Thoracic aorta (tissue), 2 donors: ENCODE data around the gene OSCAR. TPM values are rescaled to one million over a fixed set of nuclear protein-coding genes. Genes with fewer than 3 reads are reported as not detected.
"Not testable (repeated sequence)": the region's sequence is repeated elsewhere in the genome, so short reads cannot be mapped to it uniquely, and the experiment has no call there.

Experiments
- ATAC-seq: fragments of 150-250 bp; one replicate; pipeline ENCODE4 v1.8.0; 2017; ENCODE audit warnings: low read depth; ENCODE audit not compliant: insufficient number of reproducible peaks, low FRiP score
- DNase-seq: peaks from one replicate; pipeline ENCODE4 v3.0.0-alpha.2; 2020; ENCODE audit warnings: low spot score
- H3K27ac ChIP-seq, 2 donors: fragments of 200-600 bp; sonication (generic); 1 replicate in 1 of 2; 2 replicates in 1 of 2; pipeline ENCODE4 v1.5.1; 2016; ENCODE audit warnings: mild to moderate bottlenecking in 2 of 2, moderate library complexity in 2 of 2
- H3K27me3 ChIP-seq: fragments of 200-600 bp; sonication (generic); replicated peaks from 2 replicates; pipeline ENCODE4 v1.6.0; 2016; ENCODE audit warnings: mild to moderate bottlenecking; ENCODE audit not compliant: insufficient read depth
- H3K36me3 ChIP-seq: fragments of 200-600 bp; sonication (generic); one replicate; pipeline ENCODE4 v1.5.1; 2016
- H3K4me1 ChIP-seq, 2 donors: fragments of 200-600 bp; sonication (generic); 1 replicate in 1 of 2; 2 replicates in 1 of 2; pipeline versions ENCODE4 v1.5.1 to v1.6.0; 2016; ENCODE audit warnings: low read depth in 2 of 2, mild to moderate bottlenecking in 1 of 2; ENCODE audit not compliant: control insufficient read depth in 1 of 2
- H3K4me3 ChIP-seq: fragments of 200-600 bp; sonication (generic); 2 replicates; pipeline ENCODE4 v1.5.1; 2016; ENCODE audit warnings: mild to moderate bottlenecking
- H3K9me3 ChIP-seq: fragments of 200-600 bp; sonication (generic); 2 replicates; pipeline ENCODE4 v1.5.1; 2016
- CTCF ChIP-seq: fragments of 200-600 bp; sonication (generic); IDR thresholded peaks from one replicate; pipeline ENCODE4 v1.5.1; 2019; ENCODE audit warnings: antibody characterized with exemption
- total RNA-seq, 2 donors: library from RNA; depleted of rRNA; stranded (reverse); fragments of >200 nt; gene quantifications; one replicate each; pipeline versions ENCODE4 v1.1.0 to v1.2.3, GENCODE V29; 2016

The OSCAR gene
- total RNA-seq, 2 donors from 2014 or later, result 4.6 to 8.0 TPM

GRCh38 chr19:54104998-54105715, 4.6 kb upstream of the OSCAR start:
- no peak overlapping the region for H3K27ac ChIP-seq
- no peak overlapping the region for H3K4me3 ChIP-seq
- peaks cover 35% of the 10 kb centered on the region for H3K36me3 ChIP-seq
- DNase-seq (no peak), ATAC-seq (no peak)
- H3K4me1 ChIP-seq, result peaks cover 7 to 13% of the 10 kb centered on the region in 2 donors
- no peaks in the 10 kb centered on the region for H3K9me3 ChIP-seq
- no peak for TF ChIP-seq CTCF
- H3K27me3 ChIP-seq, result no peaks in the 10 kb centered on the region

GRCh38 chr19:54102421-54103169, 2.0 kb upstream of the OSCAR start, which contains the start of gene NDUFA3:
Gene NDUFA3, plus strand, starts transcription at chr19:54102855. Its CDS starts 24 bp downstream, at chr19:54102879.
- peak; percentile 89 for DNase-seq
- Histone ChIP-seq H3K4me1 (peaks cover 7 to 13% of the 10 kb centered on the region in 2 donors), H3K27ac (peak within 1 kb of the TSS; percentile 23 to 54), H3K4me3 (peak within 1 kb of the TSS; percentile 97), H3K27me3 (no peaks in the 10 kb centered on the region), H3K36me3 (peaks cover 13% of the 10 kb centered on the region), H3K9me3 (no peaks in the 10 kb centered on the region)
- peak; percentile 86 for ATAC-seq
- TF ChIP-seq CTCF, result no peak

GRCh38 chr19:54099903-54100255, 724 bp downstream of the OSCAR start:
- not testable (repeated sequence) for DNase-seq, H3K9me3 ChIP-seq, ATAC-seq, H3K27me3 ChIP-seq, H3K27ac ChIP-seq, H3K36me3 ChIP-seq
- peaks cover 13 to 25% of the 10 kb centered on the region in 2 donors for H3K4me1 ChIP-seq
- H3K4me3 ChIP-seq, result peak overlapping the region; percentile 52

- ATAC-seq, result no peak
- Histone ChIP-seq H3K27me3 (no peaks in the 10 kb centered on the region), H3K4me3 (no peak overlapping the region), H3K36me3 (no peaks in the 10 kb centered on the region), H3K27ac (no peak overlapping the region), H3K4me1 (peaks cover 13 to 24% of the 10 kb centered on the region in 2 donors), H3K9me3 (no peaks in the 10 kb centered on the region)
- TF ChIP-seq CTCF, result no peak
- no peak for DNase-seq
Observed at GRCh38 chr19:54099190-54099902, 1.3 kb downstream of the OSCAR start.

- Histone ChIP-seq H3K4me3 (peak overlapping the region; percentile 56), H3K36me3 (no peaks in the 10 kb centered on the region), H3K9me3 (no peaks in the 10 kb centered on the region), H3K27me3 (no peaks in the 10 kb centered on the region), H3K27ac (no peak overlapping the region), H3K4me1 (peaks cover 5 to 12% of the 10 kb centered on the region in 2 donors)
- TF ChIP-seq CTCF, result no peak
- ATAC-seq, result no peak
- DNase-seq, result no peak
Observed at GRCh38 chr19:54096617-54097106, 3.9 kb downstream of the OSCAR start.

- Histone ChIP-seq H3K4me3 (peak overlapping the region; percentile 63), H3K4me1 (peaks cover 5 to 12% of the 10 kb centered on the region in 2 donors)
- H3K36me3 ChIP-seq, H3K27ac ChIP-seq, H3K9me3 ChIP-seq, ATAC-seq, H3K27me3 ChIP-seq, DNase-seq: not testable (repeated sequence)
Observed at GRCh38 chr19:54095859-54096616, 4.6 kb downstream of the OSCAR start.
